HEK293T (cell line): Measurements from ENCODE around the gene SPRN.

Experiments used
- ARNT ChIP-seq: fragments of 450-650 bp; IDR thresholded peaks from 2 replicates; pipeline ENCODE4 v1.6.1; 2017; ENCODE audit warnings: mild to moderate bottlenecking
- BHLHE40 ChIP-seq: fragments of 450-650 bp; IDR thresholded peaks from 2 replicates; pipeline ENCODE4 v1.6.1; 2016; ENCODE audit warnings: mild to moderate bottlenecking, moderate library complexity, borderline replicate concordance
- ELF4 ChIP-seq: fragments of 450-650 bp; IDR thresholded peaks from 2 replicates; pipeline ENCODE4 v1.6.1; 2017; ENCODE audit warnings: antibody characterized with exemption
- FOXA1 ChIP-seq: fragments of 450-650 bp; IDR thresholded peaks from 2 replicates; pipeline ENCODE4 v1.6.1; 2016; ENCODE audit warnings: mild to moderate bottlenecking
- FOXK2 ChIP-seq: fragments of 450-650 bp; IDR thresholded peaks from 2 replicates; pipeline ENCODE4 v1.6.1; 2016; ENCODE audit warnings: mild to moderate bottlenecking
- HDGF ChIP-seq: fragments of 450-650 bp; IDR thresholded peaks from 2 replicates; pipeline ENCODE4 v1.6.1; 2017; ENCODE audit warnings: antibody characterized with exemption, borderline replicate concordance
- L3MBTL2 ChIP-seq: fragments of 450-650 bp; conservative IDR thresholded peaks from 2 replicates; pipeline ENCODE4 v1.6.1; 2016; ENCODE audit warnings: mild to moderate bottlenecking
- TARDBP ChIP-seq: fragments of 450-650 bp; IDR thresholded peaks from 2 replicates; pipeline ENCODE4 v1.6.1; 2016

DNA sequence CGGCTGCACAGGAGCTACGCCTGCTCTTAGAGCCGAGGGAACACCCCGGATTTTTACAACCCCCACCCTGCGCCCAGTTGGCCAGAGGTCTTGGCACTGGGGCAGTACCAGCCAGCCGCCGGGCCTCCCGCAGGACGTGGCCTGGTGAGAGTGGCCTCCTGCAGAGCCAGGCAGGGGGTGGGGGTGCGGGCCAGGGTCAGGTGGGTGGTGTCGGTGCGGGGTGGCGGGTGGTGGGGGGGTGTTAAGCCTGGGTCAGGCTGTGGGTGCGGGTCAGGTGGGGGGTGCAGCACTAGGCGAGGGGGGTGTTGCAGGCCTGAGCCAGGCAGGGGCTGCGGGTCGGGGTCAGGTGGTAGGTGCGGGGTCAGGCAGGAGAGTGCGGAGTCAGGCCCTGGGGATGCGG is 51.9 kb downstream of the SPRN start:
- TF ChIP-seq TARDBP = no peak
- TF ChIP-seq ARNT = no peak
- no peak for TF ChIP-seq HDGF
- no peak for TF ChIP-seq BHLHE40
- no peak for TF ChIP-seq ELF4
- no peak for TF ChIP-seq L3MBTL2
- TF ChIP-seq FOXA1 = no peak
- TF ChIP-seq FOXK2 = no peak
